GM23338 (cell line): Measurements from ENCODE around the gene PARL.

Experiments used
- CREB1 ChIP-seq: fragments of 250-450 bp; sonication (Bioruptor Pico); IDR thresholded peaks from 2 replicates; pipeline ENCODE4 v1.5.0; 2020; ENCODE audit warnings: low read depth, mild to moderate bottlenecking, moderate library complexity
- CTCF ChIP-seq, 2 experiments: fragments of 200-600 bp in 1 of 2; sonication (generic) in 1 of 2; conservative IDR thresholded peaks; 2 replicates each; pipeline versions ENCODE4 v1.5.1 to v1.6.1; 2016 to 2017; ENCODE audit warnings: antibody characterized with exemption in 2 of 2, low read depth in 2 of 2, mild to moderate bottlenecking in 2 of 2, moderate library complexity in 1 of 2
- ETS1 ChIP-seq: IDR thresholded peaks from 2 replicates; pipeline ENCODE4 v1.6.1; 2016; ENCODE audit warnings: antibody characterized with exemption
- EZH2 ChIP-seq: fragments of 200-600 bp; sonication (generic); IDR thresholded peaks from one replicate; pipeline ENCODE4 v1.8.0; 2017; ENCODE audit warnings: antibody characterized with exemption, mild to moderate bottlenecking, low read depth; ENCODE audit not compliant: unreplicated experiment
- EZH2phosphoT487 ChIP-seq: fragments of 200-600 bp; sonication (generic); IDR thresholded peaks from one replicate; pipeline ENCODE4 v1.8.1; 2018; ENCODE audit warnings: antibody characterized with exemption; ENCODE audit not compliant: unreplicated experiment
- JUNB ChIP-seq: IDR thresholded peaks from one replicate; pipeline ENCODE4 v1.6.1; 2016; ENCODE audit warnings: antibody characterized with exemption; ENCODE audit not compliant: unreplicated experiment
- POLR2AphosphoS5 ChIP-seq: IDR thresholded peaks from 2 replicates; pipeline ENCODE4 v1.6.1; 2016; ENCODE audit warnings: antibody characterized with exemption, low read depth
- REST ChIP-seq: IDR thresholded peaks from one replicate; pipeline ENCODE4 v1.6.1; 2018; ENCODE audit warnings: antibody characterized with exemption; ENCODE audit not compliant: unreplicated experiment
- STAT1 ChIP-seq: IDR thresholded peaks from one replicate; pipeline ENCODE4 v1.6.1; 2016; ENCODE audit warnings: antibody characterized with exemption; ENCODE audit not compliant: unreplicated experiment
- ZNF114 ChIP-seq: fragments of 250-450 bp; sonication (Bioruptor Pico); IDR thresholded peaks from 2 replicates; pipeline ENCODE4 v1.5.0; 2020; ENCODE audit warnings: mild to moderate bottlenecking, moderate library complexity
- ZNF331 ChIP-seq: fragments of 250-450 bp; sonication (Bioruptor Pico); IDR thresholded peaks from 2 replicates; pipeline ENCODE4 v1.5.0; 2020; ENCODE audit warnings: low read depth, mild to moderate bottlenecking, moderate library complexity
- ZNF462 ChIP-seq: fragments of 250-450 bp; sonication (Bioruptor Pico); IDR thresholded peaks from 2 replicates; pipeline ENCODE4 v1.5.0; 2020; ENCODE audit warnings: mild to moderate bottlenecking, moderate library complexity

GRCh38 chr3:183808355-183808754, 76.3 kb downstream of the PARL start:
- TF ChIP-seq CTCF (conservative IDR thresholded peaks at IDR 0.05; ENCODE audit: low read depth in 2 of 2) (no peak), EZH2phosphoT487 (no peak), POLR2AphosphoS5 (no peak), REST (no peak), EZH2 (no peak), ZNF114 (no peak), ETS1 (no peak), ZNF462 (no peak), JUNB (no peak), CREB1 (CRISPR knock-in tag) (no peak), STAT1 (no peak), ZNF331 (CRISPR knock-in tag) (no peak)
